HepG2 (cell line): ENCODE measurements around the gene S100A13. TPM values are rescaled to one million over a fixed set of nuclear protein-coding genes. Genes with fewer than 3 reads are reported as not detected.

ENCODE experiments used
- MEIS1 ChIP-seq: sonication (generic); formaldehyde crosslinking; IDR thresholded peaks from 2 replicates; pipeline ENCODE4 v1.9.0; 2021; ENCODE audit warnings: mild to moderate bottlenecking, missing genetic modification reagents, moderate library complexity, borderline replicate concordance
- PHF21A ChIP-seq: sonication (generic); formaldehyde crosslinking; IDR thresholded peaks from 2 replicates; pipeline ENCODE4 v1.5.0; 2020; ENCODE audit warnings: mild to moderate bottlenecking, missing genetic modification reagents
- PITX1 ChIP-seq: sonication (generic); formaldehyde crosslinking; IDR thresholded peaks from 2 replicates; pipeline ENCODE4 v1.5.1; 2020; ENCODE audit warnings: mild to moderate bottlenecking, missing genetic modification reagents
- RBM22 ChIP-seq: fragments of 200-400 bp; formaldehyde crosslinking; optimal IDR thresholded peaks from 2 replicates; pipeline ENCODE3; 2017; ENCODE audit warnings: mild to moderate bottlenecking, low read length, moderate library complexity
- SALL2 ChIP-seq: sonication (generic); formaldehyde crosslinking; IDR thresholded peaks from 2 replicates; pipeline ENCODE4 v1.8.1; 2023; ENCODE audit warnings: mild to moderate bottlenecking, missing genetic modification reagents, inconsistent platforms
- SIX1 ChIP-seq: sonication (generic); formaldehyde crosslinking; IDR thresholded peaks from 2 replicates; pipeline ENCODE4 v1.4.0; 2020; ENCODE audit warnings: missing genetic modification reagents, borderline replicate concordance
- SRSF4 ChIP-seq: fragments of 200-400 bp; formaldehyde crosslinking; IDR thresholded peaks from one replicate; pipeline ENCODE4 v1.6.1; 2018; ENCODE audit warnings: mild to moderate bottlenecking, low read depth, low read length, moderate library complexity; ENCODE audit not compliant: poor library complexity, severe bottlenecking
- YEATS2 ChIP-seq: sonication (generic); formaldehyde crosslinking; IDR thresholded peaks from 2 replicates; pipeline ENCODE4 v1.4.0; 2020; ENCODE audit warnings: missing genetic modification reagents, borderline replicate concordance
- ZBTB8A ChIP-seq: sonication (generic); formaldehyde crosslinking; IDR thresholded peaks from 2 replicates; pipeline ENCODE4 v1.4.0; 2020; ENCODE audit warnings: mild to moderate bottlenecking, low read depth, missing genetic modification reagents, borderline replicate concordance
- ZKSCAN8 ChIP-seq: IDR thresholded peaks from 2 replicates; pipeline ENCODE4 v1.6.1; 2016; ENCODE audit warnings: borderline replicate concordance, missing genetic modification reagents, missing compliant biosample characterization
- ZNF451 ChIP-seq: sonication (generic); formaldehyde crosslinking; IDR thresholded peaks from 2 replicates; pipeline ENCODE4 v1.5.0; 2020; ENCODE audit warnings: mild to moderate bottlenecking, missing genetic modification reagents
- ZNF552 ChIP-seq: sonication (generic); formaldehyde crosslinking; IDR thresholded peaks from 2 replicates; pipeline ENCODE4 v1.9.0; 2022; ENCODE audit warnings: missing genetic modification reagents, mild to moderate bottlenecking, borderline replicate concordance
- ZNF619 ChIP-seq: sonication (generic); formaldehyde crosslinking; IDR thresholded peaks from 2 replicates; pipeline ENCODE4 v1.4.0; 2020; ENCODE audit warnings: mild to moderate bottlenecking, missing genetic modification reagents
- ZNF772 ChIP-seq: sonication (generic); formaldehyde crosslinking; IDR thresholded peaks from 2 replicates; pipeline ENCODE4 v1.5.0; 2020; ENCODE audit warnings: mild to moderate bottlenecking, missing genetic modification reagents
- ZNF792 ChIP-seq: IDR thresholded peaks from 2 replicates; pipeline ENCODE4 v1.6.1; 2016
- ZSCAN29 ChIP-seq: sonication (generic); formaldehyde crosslinking; conservative IDR thresholded peaks from 2 replicates; pipeline ENCODE4 v1.4.0; 2020; ENCODE audit warnings: mild to moderate bottlenecking, missing genetic modification reagents
- polyA plus RNA-seq, 8 experiments: library from polyadenylated mRNA; depleted of rRNA in 3 of 8; stranded (reverse) in 7 of 8; unstranded in 1 of 8; fragments of >200 nt; fragmentation: Illumina TruSeq in 4 of 8; extraction: Trizol in 4 of 8; gene quantifications; 2 replicates each; pipeline versions ENCODE4 v1.2.1 to v1.2.3, GENCODE V29; 2011 to 2016; ENCODE audit warnings: low read depth in 4 of 8, missing spikeins in 1 of 8, mixed read lengths in 1 of 8; ENCODE audit not compliant: insufficient read depth in 1 of 8
- total RNA-seq, 5 experiments: library from RNA; depleted of rRNA; stranded (reverse); fragments of >200 nt; fragmentation: Illumina TruSeq; extraction: Trizol; gene quantifications; 2 replicates each; pipeline ENCODE4 v1.2.3, GENCODE V29; 2016; ENCODE audit warnings: low read depth in 1 of 5
- TF ChIP-seq, protein P1 (sequence below): sonication (generic); formaldehyde crosslinking; IDR thresholded peaks from 2 replicates; pipeline ENCODE4 v1.5.0; 2020; ENCODE audit warnings: mild to moderate bottlenecking, missing genetic modification reagents, borderline replicate concordance
- TF ChIP-seq, protein P2 (sequence below): sonication (generic); formaldehyde crosslinking; IDR thresholded peaks from 2 replicates; pipeline ENCODE4 v1.5.0; 2020; ENCODE audit warnings: missing genetic modification reagents
- TF ChIP-seq, protein P3 (sequence below): sonication (generic); formaldehyde crosslinking; IDR thresholded peaks from 2 replicates; pipeline ENCODE4 v1.4.0; 2020; ENCODE audit warnings: low read depth, mild to moderate bottlenecking, missing genetic modification reagents
- TF ChIP-seq, protein P4 (sequence below): sonication (generic); formaldehyde crosslinking; IDR thresholded peaks from 2 replicates; pipeline ENCODE4 v1.5.1; 2020; ENCODE audit warnings: missing genetic modification reagents, mild to moderate bottlenecking, borderline replicate concordance

Gene S100A13
- total and polyA plus RNA-seq, 2 of the 13 experiments (the other 11 are each of a cell fraction or from before 2014, with no cell fraction given) = 89.5 to 172 TPM

DNA sequence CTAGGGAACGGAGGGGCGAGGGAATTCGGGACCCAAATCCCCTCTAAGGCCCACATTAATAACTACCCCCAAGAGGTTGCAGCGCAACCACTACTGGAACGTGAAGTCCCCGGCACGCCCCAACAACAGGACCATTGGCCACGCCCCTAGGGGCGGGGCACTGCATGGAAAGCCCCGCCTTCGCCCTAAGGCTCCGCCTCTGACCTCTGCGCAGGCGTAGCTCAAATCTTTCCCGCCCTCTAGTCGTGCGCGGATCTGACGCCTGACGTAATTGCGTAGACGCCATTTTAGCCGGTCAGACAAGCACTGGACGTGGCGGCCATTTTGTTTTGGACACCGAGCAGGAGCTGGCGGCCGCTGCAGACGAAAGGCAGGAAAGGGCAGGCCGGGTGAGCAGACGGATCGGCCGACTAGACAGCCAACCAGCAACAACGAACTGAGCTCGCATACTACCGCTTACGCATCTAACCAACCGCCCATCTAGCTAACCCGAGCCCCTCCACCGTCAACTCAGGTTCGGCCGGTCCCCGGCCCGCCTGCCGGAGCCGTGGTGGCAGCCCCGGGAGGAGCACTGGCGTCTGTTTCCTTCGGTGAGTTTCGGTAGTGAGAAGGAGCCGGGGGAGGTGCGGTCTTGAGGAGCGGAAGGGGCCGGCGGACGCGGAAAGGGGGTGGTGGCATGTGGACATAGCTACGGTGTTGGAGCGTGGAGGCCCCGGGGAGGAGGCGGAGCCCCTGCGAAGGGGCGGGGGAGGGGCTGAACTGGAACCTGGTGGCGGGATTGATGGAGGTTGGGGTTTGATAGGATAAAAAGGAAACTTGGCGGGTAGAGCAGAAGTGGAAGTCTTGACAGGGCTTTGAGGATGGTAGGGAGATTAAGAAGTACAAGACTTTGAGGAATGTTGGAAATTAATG is 6.7 kb upstream of the S100A13 start, which contains the start of gene CHTOP (continued):
- TF ChIP-seq, protein P1, sequence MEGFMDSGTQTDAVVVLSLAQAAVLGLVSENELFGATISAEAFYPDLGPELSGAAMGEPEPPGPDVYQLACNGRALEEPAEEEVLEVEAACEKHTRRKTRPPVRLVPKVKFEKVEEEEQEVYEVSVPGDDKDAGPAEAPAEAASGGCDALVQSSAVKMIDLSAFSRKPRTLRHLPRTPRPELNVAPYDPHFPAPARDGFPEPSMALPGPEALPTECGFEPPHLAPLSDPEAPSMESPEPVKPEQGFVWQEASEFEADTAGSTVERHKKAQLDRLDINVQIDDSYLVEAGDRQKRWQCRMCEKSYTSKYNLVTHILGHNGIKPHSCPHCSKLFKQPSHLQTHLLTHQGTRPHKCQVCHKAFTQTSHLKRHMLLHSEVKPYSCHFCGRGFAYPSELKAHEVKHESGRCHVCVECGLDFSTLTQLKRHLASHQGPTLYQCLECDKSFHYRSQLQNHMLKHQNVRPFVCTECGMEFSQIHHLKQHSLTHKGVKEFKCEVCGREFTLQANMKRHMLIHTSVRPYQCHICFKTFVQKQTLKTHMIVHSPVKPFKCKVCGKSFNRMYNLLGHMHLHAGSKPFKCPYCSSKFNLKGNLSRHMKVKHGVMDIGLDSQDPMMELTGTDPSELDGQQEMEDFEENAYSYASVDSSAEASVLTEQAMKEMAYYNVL (CRISPR knock-in tag) = no peak; the same call in 1 of the 2 replicates
- peak; percentile 88; the same call in 1 of the 2 replicates for TF ChIP-seq SALL2
- TF ChIP-seq ZNF552 = peak; percentile 84
- TF ChIP-seq SIX1 (CRISPR knock-in tag) = no peak
- no peak for TF ChIP-seq ZSCAN29 (CRISPR knock-in tag)
- peak; percentile 86 for TF ChIP-seq MEIS1 (CRISPR knock-in tag)
- TF ChIP-seq RBM22 = no peak
- TF ChIP-seq ZNF451 (CRISPR knock-in tag) = peak; percentile 55; the same call in 1 of the 2 replicates
- TF ChIP-seq ZKSCAN8 (CRISPR knock-in tag) = no peak
- TF ChIP-seq, protein P2, sequence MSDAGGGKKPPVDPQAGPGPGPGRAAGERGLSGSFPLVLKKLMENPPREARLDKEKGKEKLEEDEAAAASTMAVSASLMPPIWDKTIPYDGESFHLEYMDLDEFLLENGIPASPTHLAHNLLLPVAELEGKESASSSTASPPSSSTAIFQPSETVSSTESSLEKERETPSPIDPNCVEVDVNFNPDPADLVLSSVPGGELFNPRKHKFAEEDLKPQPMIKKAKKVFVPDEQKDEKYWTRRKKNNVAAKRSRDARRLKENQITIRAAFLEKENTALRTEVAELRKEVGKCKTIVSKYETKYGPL = no peak
- TF ChIP-seq, protein P3, sequence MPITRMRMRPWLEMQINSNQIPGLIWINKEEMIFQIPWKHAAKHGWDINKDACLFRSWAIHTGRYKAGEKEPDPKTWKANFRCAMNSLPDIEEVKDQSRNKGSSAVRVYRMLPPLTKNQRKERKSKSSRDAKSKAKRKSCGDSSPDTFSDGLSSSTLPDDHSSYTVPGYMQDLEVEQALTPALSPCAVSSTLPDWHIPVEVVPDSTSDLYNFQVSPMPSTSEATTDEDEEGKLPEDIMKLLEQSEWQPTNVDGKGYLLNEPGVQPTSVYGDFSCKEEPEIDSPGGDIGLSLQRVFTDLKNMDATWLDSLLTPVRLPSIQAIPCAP (CRISPR knock-in tag) = no peak
- TF ChIP-seq, protein P4, sequence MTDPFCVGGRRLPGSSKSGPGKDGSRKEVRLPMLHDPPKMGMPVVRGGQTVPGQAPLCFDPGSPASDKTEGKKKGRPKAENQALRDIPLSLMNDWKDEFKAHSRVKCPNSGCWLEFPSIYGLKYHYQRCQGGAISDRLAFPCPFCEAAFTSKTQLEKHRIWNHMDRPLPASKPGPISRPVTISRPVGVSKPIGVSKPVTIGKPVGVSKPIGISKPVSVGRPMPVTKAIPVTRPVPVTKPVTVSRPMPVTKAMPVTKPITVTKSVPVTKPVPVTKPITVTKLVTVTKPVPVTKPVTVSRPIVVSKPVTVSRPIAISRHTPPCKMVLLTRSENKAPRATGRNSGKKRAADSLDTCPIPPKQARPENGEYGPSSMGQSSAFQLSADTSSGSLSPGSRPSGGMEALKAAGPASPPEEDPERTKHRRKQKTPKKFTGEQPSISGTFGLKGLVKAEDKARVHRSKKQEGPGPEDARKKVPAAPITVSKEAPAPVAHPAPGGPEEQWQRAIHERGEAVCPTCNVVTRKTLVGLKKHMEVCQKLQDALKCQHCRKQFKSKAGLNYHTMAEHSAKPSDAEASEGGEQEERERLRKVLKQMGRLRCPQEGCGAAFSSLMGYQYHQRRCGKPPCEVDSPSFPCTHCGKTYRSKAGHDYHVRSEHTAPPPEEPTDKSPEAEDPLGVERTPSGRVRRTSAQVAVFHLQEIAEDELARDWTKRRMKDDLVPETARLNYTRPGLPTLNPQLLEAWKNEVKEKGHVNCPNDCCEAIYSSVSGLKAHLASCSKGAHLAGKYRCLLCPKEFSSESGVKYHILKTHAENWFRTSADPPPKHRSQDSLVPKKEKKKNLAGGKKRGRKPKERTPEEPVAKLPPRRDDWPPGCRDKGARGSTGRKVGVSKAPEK = 0 out of 2 replicates have a peak, but pooled peaks have one; percentile 27
- TF ChIP-seq ZNF772 (CRISPR knock-in tag) = peak; percentile 86; the same call in 1 of the 2 replicates
- no peak for TF ChIP-seq ZBTB8A (CRISPR knock-in tag)
- TF ChIP-seq ZNF792 = peak; percentile 51; the same call in 1 of the 2 replicates
- TF ChIP-seq ZNF619 = peak; percentile 69; the same call in 1 of the 2 replicates
- TF ChIP-seq YEATS2 (CRISPR knock-in tag) = peak; percentile 71; the same call in 1 of the 2 replicates
- TF ChIP-seq PITX1 (CRISPR knock-in tag) = peak; percentile 45; the same call in 1 of the 2 replicates
- TF ChIP-seq SRSF4 = no peak
- TF ChIP-seq PHF21A (CRISPR knock-in tag) = 0 out of 2 replicates have a peak, but pooled peaks have one; percentile 71
